Fibroblast of pulmonary artery (primary cell): Measurements from ENCODE around the gene CAPN15.
"Not testable (repeated sequence)": the region's sequence is repeated elsewhere in the genome, so short reads cannot be mapped to it uniquely, and the experiment has no call there.

Experiments used
- DNase-seq: peaks from one replicate; pipeline ENCODE4 v3.0.0-alpha.2; 2010; ENCODE audit warnings: low read depth
- H3K4me3 ChIP-seq: replicated peaks from 2 replicates; pipeline ENCODE4 v1.5.1; 2011; ENCODE audit warnings: low read depth, mild to moderate bottlenecking, control low read depth, low read length, moderate library complexity
- CTCF ChIP-seq: IDR thresholded peaks from 2 replicates; pipeline ENCODE4 v1.5.1; 2011; ENCODE audit warnings: mild to moderate bottlenecking, control low read depth, low read length, inconsistent platforms; ENCODE audit errors: missing control alignments

Gene CAPN15

GRCh38 chr16:491220-491919 is 36.1 kb upstream of the CAPN15 start:
- no peak for DNase-seq
- H3K4me3 ChIP-seq: no peak overlapping the region
- no peak for TF ChIP-seq CTCF

GRCh38 chr16:492211-492875 is 35.2 kb upstream of the CAPN15 start:
- DNase-seq: no peak
- TF ChIP-seq CTCF: no peak
- H3K4me3 ChIP-seq: no peak overlapping the region

GRCh38 chr16:494676-495075 is 32.8 kb upstream of the CAPN15 start:
- not testable (repeated sequence) for DNase-seq, H3K4me3 ChIP-seq

- DNase-seq: peak; percentile 66
- TF ChIP-seq CTCF: peak; percentile 63
- H3K4me3 ChIP-seq: no peak overlapping the region
Observed at GRCh38 chr16:495127-495748, 32.3 kb upstream of the CAPN15 start.

GRCh38 chr16:496097-496886 is 31.2 kb upstream of the CAPN15 start:
- TF ChIP-seq CTCF: no peak
- DNase-seq: no peak

GRCh38 chr16:497258-497657 is 30.3 kb upstream of the CAPN15 start:
- no peak for TF ChIP-seq CTCF
- no peak overlapping the region for H3K4me3 ChIP-seq
- no peak for DNase-seq

More at GRCh38 chr16:496097-496886, 31.2 kb upstream of the CAPN15 start:
- H3K4me3 ChIP-seq: no peak overlapping the region

GRCh38 chr16:499924-500323 is 27.6 kb upstream of the CAPN15 start:
- no peak overlapping the region for H3K4me3 ChIP-seq
- no peak for DNase-seq
- TF ChIP-seq CTCF: no peak
